ENCODE results near the gene CACNA2D2. TPM values are rescaled to one million over a fixed set of nuclear protein-coding genes. Genes with fewer than 3 reads are reported as not detected.

Gene CACNA2D2
- total and polyA plus RNA-seq, 2 donors (not counting 1 experiment from before 2014, with no cell fraction given) = 0.06 TPM; not detected in 1

GRCh38 chr3:50319894-50320625 lies 183.4 kb downstream of the CACNA2D2 start:
- Histone ChIP-seq H3K36me3 (ENCODE audit: control insufficient read depth, insufficient read depth, low read length) (peaks cover 18% of the 10 kb centered on the region), H3K79me2 (ENCODE audit: control insufficient read depth, insufficient read depth, low read length) (peaks cover 23% of the 10 kb centered on the region), H2AFZ (ENCODE audit: low read length) (no peak overlapping the region), H3K27ac (ENCODE audit: insufficient read depth, low read length) (no peak overlapping the region), H3K27me3 (ENCODE audit: control insufficient read depth, insufficient read depth, low read length) (no peaks in the 10 kb centered on the region), H3K9ac (ENCODE audit: insufficient read depth, low read length) (no peak overlapping the region), H3K4me2 (ENCODE audit: extremely low read depth, insufficient read depth, low read length) (peak overlapping the region; percentile 87), H3K9me3 (ENCODE audit: control insufficient read depth, insufficient read depth, low read depth, low read length) (no peaks in the 10 kb centered on the region), H3K4me1 (ENCODE audit: control insufficient read depth, extremely low read depth, insufficient read depth, low read length) (peaks cover 7% of the 10 kb centered on the region), H3K4me3 (replicated peaks in 1 of 4; ENCODE audit: control extremely low read depth in 1 of 4, insufficient read depth in 1 of 4, low read depth in 3 of 4, low read length in 4 of 4) (peak overlapping the region; percentile 64 to 84 (median 68)), H4K20me1 (ENCODE audit: control insufficient read depth, extremely low read depth, insufficient read depth, low read length) (no peaks in the 10 kb centered on the region)
- no peak for DNase-seq (ENCODE audit: low read depth in 2 of 2)
- no peak for TF ChIP-seq EZH2 (IDR thresholded peaks at IDR 0.05; ENCODE audit: low read length, missing control alignments)
- TF ChIP-seq CTCF (conservative IDR thresholded peaks at IDR 0.05 in 1 of 2, IDR thresholded peaks at IDR 0.05 in 1 of 2; ENCODE audit: low read depth in 1 of 2, low read length in 2 of 2) = no peak

GRCh38 chr3:50319181-50319893 lies 184.1 kb downstream of the CACNA2D2 start:
- H2AFZ ChIP-seq (ENCODE audit: low read length) = no peak overlapping the region
- H3K4me3 ChIP-seq (replicated peaks in 1 of 4; ENCODE audit: control extremely low read depth in 1 of 4, insufficient read depth in 1 of 4, low read depth in 3 of 4, low read length in 4 of 4) = no peak overlapping the region
- H3K36me3 ChIP-seq (ENCODE audit: control insufficient read depth, insufficient read depth, low read length) = peaks cover 18% of the 10 kb centered on the region
- H4K20me1 ChIP-seq (ENCODE audit: control insufficient read depth, extremely low read depth, insufficient read depth, low read length) = no peaks in the 10 kb centered on the region
- H3K4me2 ChIP-seq (ENCODE audit: extremely low read depth, insufficient read depth, low read length) = no peak overlapping the region
- H3K9me3 ChIP-seq (ENCODE audit: control insufficient read depth, insufficient read depth, low read depth, low read length) = no peaks in the 10 kb centered on the region
- H3K27me3 ChIP-seq (ENCODE audit: control insufficient read depth, insufficient read depth, low read length) = no peaks in the 10 kb centered on the region
- no peak overlapping the region for H3K27ac ChIP-seq (ENCODE audit: insufficient read depth, low read length)
- no peak overlapping the region for H3K9ac ChIP-seq (ENCODE audit: insufficient read depth, low read length)
- peaks cover 23% of the 10 kb centered on the region for H3K79me2 ChIP-seq (ENCODE audit: control insufficient read depth, insufficient read depth, low read length)
- DNase-seq (ENCODE audit: low read depth in 2 of 2) = no peak
- peaks cover 7% of the 10 kb centered on the region for H3K4me1 ChIP-seq (ENCODE audit: control insufficient read depth, extremely low read depth, insufficient read depth, low read length)
- TF ChIP-seq EZH2 (IDR thresholded peaks at IDR 0.05; ENCODE audit: low read length, missing control alignments) = no peak
- no peak for TF ChIP-seq CTCF (conservative IDR thresholded peaks at IDR 0.05 in 1 of 2, IDR thresholded peaks at IDR 0.05 in 1 of 2; ENCODE audit: low read depth in 1 of 2, low read length in 2 of 2)

GRCh38 chr3:50318615-50319014 lies 184.8 kb downstream of the CACNA2D2 start:
- Histone ChIP-seq H3K36me3 (ENCODE audit: control insufficient read depth, insufficient read depth, low read length) (peaks cover 18% of the 10 kb centered on the region), H3K9me3 (ENCODE audit: control insufficient read depth, insufficient read depth, low read depth, low read length) (no peaks in the 10 kb centered on the region), H3K4me3 (replicated peaks in 1 of 4; ENCODE audit: control extremely low read depth in 1 of 4, insufficient read depth in 1 of 4, low read depth in 3 of 4, low read length in 4 of 4) (no peak overlapping the region), H4K20me1 (ENCODE audit: control insufficient read depth, extremely low read depth, insufficient read depth, low read length) (no peaks in the 10 kb centered on the region), H3K9ac (ENCODE audit: insufficient read depth, low read length) (no peak overlapping the region), H3K79me2 (ENCODE audit: control insufficient read depth, insufficient read depth, low read length) (peaks cover 23% of the 10 kb centered on the region), H3K4me1 (ENCODE audit: control insufficient read depth, extremely low read depth, insufficient read depth, low read length) (peaks cover 7% of the 10 kb centered on the region), H3K27ac (ENCODE audit: insufficient read depth, low read length) (no peak overlapping the region), H3K4me2 (ENCODE audit: extremely low read depth, insufficient read depth, low read length) (no peak overlapping the region), H3K27me3 (ENCODE audit: control insufficient read depth, insufficient read depth, low read length) (no peaks in the 10 kb centered on the region), H2AFZ (ENCODE audit: low read length) (no peak overlapping the region)
- TF ChIP-seq EZH2 (IDR thresholded peaks at IDR 0.05; ENCODE audit: low read length, missing control alignments) (no peak), CTCF (conservative IDR thresholded peaks at IDR 0.05 in 1 of 2, IDR thresholded peaks at IDR 0.05 in 1 of 2; ENCODE audit: low read depth in 1 of 2, low read length in 2 of 2) (no peak)
- no peak for DNase-seq (ENCODE audit: low read depth in 2 of 2)

Measured in fibroblast of lung (primary cell).